ENCODE data around the gene MAGIX.

GRCh38 chrX:49116076-49116475, 46.5 kb upstream of the MAGIX start:
- no peak for TF ChIP-seq CTCF (IDR thresholded peaks at IDR 0.05 in 8 of 11, conservative IDR thresholded peaks at IDR 0.05 in 3 of 11)
- no peak for TF ChIP-seq POLR2A (IDR thresholded peaks at IDR 0.05)

Measured in spleen (tissue), 7 donors.